Activated naive CD4-positive, alpha-beta T cell treated with anti-CD3 and anti-CD28 coated beads, Interleukin-2, amount 50 U/mL, for 16 hours (primary cell): ENCODE data around the gene MGLL.

ENCODE experiments used
- DNase-seq: peaks from one replicate; pipeline ENCODE4 v3.0.0-alpha.2; 2020

Gene MGLL

GRCh38 chr3:127822041-127822681 lies at the start of gene MGLL:
Gene MGLL, minus strand, starts transcription at chr3:127822515. Its CDS starts 197 bp downstream, at chr3:127822318.
- DNase-seq, result no peak

DNA sequence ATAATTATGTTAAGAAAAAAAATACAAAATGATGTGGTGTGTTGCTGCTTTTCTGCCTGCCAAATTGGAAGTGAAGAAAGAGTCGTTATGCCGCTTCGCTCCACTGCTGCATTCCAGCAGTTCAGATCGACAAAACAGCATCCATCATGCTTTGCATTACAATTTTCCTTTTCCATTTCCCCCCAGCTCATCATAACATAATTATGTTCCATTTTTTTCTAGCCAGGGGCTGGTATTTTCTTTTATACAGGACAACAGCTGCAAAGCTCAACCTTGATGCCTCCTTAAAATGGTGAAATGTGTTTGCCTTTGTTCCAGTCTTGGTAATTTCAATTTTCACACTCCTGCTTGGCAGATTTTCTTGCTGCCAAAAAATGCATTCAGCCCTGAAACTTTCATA lies 47.8 kb upstream of the MGLL start:
- no peak for DNase-seq

- DNase-seq, result no peak
Measured at GRCh38 chr3:127867986-127868385, 45.7 kb upstream of the MGLL start.

DNA sequence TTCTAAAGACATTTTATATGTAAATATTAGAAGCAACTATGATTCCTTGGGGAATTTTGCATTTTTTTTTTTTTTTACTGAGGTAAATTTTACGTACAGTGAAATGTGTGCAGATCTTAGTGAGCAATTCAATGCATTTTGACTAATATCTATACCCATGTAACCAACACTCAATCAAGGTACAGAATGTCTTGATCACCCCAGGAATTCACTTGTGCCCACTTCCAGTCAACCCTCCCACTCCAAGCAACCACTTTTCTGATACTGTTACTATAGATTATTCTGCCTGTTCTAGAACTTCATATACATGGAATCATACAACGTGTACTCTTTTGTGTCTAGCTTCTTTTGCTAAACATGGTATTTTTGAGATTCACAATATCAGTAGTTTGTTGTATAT lies 45.1 kb upstream of the MGLL start:
- no peak for DNase-seq

DNA sequence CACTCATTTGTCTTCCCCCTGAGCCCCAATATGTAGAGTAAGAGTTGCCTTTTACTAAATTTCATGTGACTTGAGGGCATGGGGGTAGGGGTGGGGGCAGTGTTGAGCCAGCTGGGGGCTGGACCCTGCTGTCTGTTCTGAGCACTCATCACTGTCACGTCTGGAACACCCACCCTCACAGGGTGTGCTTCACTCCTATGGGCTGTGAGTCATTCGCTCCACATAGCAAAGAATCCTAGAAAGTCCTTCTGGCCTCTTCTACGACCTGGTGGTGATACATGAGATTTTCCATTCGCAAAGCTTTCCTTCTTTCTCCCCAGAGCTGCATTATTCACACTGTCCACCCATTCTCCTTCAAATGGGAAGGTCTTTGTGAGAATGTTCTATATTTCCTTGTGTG lies 43.6 kb upstream of the MGLL start:
- no peak for DNase-seq

DNA sequence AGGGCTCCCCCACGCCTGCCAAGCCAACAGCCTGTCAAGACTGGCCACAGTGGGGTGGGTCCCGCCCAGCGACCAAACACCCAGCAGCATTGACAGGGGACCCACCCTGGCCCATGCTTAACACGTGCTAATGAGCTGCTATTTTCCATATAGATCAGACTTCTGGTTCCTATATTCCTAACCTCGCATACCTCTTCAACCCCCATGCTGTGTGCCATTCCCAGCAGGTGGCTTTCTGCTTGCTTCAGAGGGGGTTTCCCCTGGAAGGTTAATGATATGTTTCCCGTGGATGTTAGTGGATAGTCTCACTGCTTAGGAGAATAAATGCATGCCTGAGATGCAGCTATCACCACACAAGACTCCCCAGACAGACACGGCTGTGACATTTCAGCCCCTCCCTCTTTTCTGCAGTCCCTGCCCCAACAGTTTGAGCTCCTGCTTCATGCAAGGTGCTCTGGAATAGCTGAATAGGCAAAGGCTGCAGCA lies 37.9 kb upstream of the MGLL start:
- DNase-seq, result no peak

- DNase-seq, result no peak
Measured at GRCh38 chr3:127859730-127860129, 37.4 kb upstream of the MGLL start.

DNA sequence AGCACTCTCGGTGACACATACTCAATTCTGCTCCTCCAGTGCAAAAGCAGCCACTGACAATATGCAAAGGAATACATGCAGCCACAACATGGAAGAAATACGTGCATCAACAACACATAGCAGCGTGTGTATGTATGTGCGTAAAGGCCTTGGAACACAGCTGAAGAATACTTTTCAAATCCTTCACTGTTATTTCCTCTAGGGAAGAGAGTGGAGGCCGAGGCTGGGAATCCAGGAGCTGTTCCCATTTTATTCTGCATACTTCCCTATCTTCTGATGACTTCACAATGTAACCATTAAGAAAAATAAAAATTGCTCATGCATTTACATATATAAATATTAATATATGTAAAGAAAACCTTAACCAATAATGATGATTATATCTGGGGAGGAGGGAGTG lies 36.6 kb upstream of the MGLL start:
- DNase-seq, result no peak

DNA sequence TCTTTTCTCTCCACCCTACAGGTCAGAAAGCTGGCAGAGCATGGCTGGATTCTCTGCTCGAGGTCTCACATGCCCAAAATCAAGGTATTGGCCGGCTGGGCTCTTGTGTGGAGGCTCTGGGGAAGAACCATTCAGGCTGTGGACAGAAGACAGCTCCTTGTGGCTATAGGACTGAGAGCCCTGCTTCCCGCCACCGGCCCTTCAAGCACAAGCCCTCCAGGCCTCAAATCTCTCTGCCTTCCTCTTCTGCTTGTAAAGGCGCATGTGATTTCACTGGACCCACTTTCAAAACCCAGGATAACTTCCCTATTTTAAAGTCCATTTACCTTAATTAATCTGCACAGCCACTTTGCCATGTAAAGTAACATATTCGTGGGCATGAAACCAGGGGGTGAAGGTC lies 36.2 kb upstream of the MGLL start:
- no peak for DNase-seq

DNA sequence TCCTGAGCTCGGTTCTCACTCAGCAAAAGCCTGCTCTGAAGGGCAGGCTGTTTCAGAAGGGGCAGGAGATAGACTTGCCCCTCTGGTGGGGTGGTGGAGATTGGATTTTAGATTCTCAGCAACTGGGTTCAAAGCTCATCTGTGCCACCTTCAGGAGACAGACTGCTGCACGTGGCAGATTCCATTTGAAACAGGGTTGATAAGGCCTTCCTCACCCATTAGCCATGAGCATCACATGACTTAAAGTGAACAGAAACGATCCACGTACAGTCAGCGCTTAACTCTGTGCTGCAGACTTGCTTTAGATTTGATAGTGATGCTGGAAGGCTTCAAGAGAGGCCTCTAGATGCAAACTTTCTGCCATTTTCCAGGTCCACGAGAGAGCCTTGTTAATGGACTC lies 35.0 kb upstream of the MGLL start:
- no peak for DNase-seq

DNA sequence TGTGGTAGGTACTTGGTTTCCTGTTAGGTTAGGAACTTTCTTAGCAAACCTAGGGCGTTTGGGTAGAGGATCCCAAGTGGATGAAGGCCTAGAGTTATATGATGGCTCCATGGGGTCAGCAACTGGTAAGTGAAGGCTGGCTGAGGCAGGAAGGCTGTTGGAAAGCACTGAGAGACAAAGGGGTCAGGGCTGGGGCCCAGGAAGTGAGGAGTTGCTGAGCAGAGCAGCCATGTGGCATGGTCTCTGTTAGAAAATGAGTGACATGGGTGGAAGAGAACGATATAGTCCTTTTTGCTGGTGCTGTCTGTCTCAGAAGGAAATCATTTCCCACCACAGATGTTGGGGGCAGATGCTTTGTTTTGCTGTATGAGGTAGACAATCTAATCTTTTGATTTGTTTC lies 34.5 kb upstream of the MGLL start:
- DNase-seq, result no peak

GRCh38 chr3:127855246-127855645 lies 32.9 kb upstream of the MGLL start:
- DNase-seq, result no peak

DNA sequence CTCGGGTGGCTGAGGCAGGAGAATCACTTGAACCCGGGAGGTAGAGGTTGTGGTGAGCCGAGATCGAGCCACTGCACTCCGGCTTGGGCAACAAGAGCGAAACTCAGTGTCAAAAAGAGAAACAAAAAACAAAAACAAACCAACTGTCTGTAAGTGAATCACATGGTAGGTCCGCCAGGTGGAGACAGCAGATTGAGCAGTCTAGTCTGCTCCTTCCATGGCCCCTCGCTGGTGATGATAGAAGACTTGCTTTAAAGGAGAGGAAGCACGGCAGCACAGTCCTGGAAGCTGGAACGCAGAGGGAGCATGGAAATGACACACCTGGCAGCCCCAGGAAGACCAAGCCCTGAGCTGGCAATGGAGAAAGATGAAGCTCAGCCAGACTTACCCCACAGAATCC lies 31.4 kb upstream of the MGLL start:
- no peak for DNase-seq

DNA sequence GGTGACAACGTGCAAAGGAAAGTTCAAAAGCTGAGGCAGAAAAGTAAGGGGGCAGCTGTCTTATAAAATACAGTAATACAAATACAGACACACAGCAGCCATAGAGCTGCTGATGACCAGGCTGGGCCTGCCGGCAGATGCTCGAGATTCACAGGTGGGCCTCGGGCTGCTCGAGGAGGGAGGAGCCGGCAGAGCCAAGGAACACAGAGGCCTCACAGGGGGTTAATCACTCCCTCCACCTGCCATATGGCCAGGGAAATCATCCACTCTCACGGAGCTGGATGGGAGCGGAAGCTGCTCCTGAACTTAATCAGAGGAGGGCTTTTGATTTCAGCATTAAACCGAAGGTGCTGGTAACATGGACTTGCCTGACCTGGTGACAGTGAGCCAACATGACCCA lies 29.6 kb upstream of the MGLL start:
- no peak for DNase-seq

- DNase-seq, result no peak
Measured at GRCh38 chr3:127849368-127849767, 27.1 kb upstream of the MGLL start.

GRCh38 chr3:127848131-127849129 lies 26.1 kb upstream of the MGLL start:
- DNase-seq, result no peak

- no peak for DNase-seq
Measured at GRCh38 chr3:127847236-127847720, 25.0 kb upstream of the MGLL start.

DNA sequence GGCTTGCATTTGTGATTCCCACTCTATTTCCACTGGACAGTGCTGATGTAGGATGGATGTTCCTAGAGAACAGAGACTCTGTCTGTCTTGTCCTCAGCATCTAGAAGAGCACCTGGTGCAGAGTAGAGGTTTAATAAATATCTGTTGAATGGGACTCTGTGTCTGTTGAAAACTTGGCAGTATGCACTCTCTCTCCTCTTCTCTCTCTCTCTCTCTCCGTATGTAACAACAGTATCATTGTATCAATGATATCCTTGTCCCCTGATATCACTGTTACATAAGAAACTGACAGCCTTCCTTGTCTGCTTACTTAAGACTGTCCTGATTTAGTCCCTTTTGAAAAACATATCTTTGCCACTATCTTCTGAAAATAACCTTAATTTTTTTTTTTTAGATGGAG lies 24.3 kb upstream of the MGLL start:
- DNase-seq, result no peak

DNA sequence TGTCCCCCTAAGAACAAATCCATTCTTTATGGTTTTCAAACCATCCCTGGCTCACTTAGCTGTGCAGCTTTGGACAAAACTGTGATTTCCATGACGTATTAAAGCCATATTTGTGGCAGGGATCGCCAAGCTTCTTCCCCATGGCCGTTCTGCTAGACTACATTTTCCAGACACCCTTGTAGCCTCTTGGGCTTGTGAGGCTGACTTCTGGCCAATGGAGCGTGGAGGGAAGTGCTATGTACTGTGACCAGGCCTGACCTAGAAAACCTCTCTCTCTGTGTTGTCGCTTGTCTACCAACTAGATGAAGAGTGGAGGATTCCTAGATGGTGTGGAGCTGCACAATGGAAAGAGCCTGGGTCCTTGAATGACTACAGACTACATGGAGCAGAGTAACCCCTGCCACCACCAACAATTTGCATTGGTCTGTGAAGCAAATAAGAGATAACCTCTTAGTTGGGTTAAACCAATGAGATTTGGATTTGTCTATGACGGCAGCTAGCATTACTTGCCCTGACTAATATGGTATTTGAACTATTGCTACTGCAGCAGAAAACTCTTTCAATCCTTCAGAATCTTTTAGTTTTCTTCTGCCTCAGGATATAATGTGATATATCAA lies 22.1 kb upstream of the MGLL start:
- DNase-seq, result no peak

DNA sequence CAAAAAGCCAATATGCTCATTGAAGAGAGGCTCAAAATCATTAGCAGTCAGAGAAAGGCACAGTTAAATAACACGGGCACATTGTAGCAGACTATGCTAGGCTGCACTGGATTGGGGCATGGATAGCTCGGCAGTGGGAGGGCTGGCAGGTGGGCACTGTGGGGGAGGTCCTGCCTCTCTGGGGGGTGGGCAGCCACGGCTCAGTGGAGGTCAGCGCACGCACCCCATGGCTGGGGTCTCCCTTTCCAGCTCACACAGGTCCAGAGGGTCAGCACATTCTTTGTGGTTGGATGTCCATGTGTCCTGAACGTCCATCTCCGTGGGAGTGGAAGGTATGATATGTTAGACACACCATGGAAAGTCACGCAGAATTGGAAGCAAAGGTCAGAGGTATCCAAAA lies 18.4 kb upstream of the MGLL start:
- no peak for DNase-seq

- DNase-seq, result no peak
Measured at GRCh38 chr3:127839099-127839498, 16.8 kb upstream of the MGLL start.

DNA sequence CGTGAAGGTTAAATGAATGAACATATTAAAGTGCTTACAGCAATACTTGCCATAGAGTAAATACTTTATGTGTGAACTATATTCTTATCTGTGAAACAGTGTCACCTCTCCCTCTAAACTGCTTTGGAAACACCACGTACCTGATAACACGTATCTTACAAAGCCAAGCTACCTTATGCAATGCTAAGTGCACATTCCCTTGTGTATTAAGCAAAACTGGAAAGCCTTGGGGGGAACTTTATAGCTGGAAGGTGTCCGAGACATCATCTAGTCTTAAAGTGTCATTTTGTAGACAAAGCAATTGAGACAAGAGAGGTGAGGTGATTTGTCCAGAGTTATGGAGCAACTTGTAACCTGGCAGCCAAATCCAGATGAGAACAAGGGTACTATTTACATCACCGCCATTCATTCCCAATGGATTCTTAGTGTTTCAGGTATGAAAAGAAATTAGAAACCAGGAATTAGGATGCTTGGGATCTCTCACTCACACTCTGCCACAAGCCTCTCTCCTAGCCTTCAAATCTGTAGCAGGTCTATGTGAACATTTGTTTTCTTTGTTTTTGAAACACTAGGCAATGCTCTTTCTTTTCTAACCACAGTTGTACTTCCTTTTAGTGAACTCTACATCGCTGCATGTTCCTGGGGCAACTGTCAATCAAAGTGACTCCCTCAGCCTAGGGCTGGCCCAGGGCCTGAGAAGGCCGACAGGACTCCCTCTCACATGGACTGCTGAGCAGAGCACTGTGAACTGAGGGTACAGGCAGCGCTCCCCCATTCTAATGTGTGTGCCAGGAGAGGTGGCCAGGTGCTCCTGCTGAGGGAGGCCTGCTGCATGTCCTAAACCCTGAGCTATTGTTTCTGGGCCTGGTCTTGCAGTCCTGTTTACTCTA lies 13.9 kb upstream of the MGLL start:
- no peak for DNase-seq

DNA sequence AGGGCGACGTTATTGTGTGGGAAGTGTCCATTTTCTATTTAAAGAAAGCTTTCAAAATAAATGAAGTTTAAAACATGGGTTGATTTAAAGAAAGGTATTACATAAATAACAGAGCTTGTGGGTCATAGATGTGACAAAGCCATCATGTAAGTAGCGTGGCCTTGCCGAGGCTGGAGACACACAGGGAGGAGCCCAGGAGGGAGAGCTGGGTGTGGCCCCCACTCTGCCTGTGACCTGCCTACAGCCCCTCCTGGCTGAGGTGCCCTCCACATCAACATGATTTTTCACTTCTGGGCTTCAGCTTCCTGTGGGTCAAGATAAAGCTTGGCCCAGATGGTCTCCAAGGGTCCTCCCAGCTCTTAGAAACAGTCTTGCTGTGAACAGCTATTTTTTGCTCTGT lies 12.5 kb upstream of the MGLL start:
- DNase-seq, result no peak
